ENCODE results near the gene RAMACL. TPM values are rescaled to one million over a fixed set of nuclear protein-coding genes. Genes with fewer than 3 reads are reported as not detected.
A peak's percentile ranks its signal among the peaks of the same experiment; 100 is the strongest.

The RAMACL gene
- total and polyA plus RNA-seq, 2 of the 4 experiments (the other 2 are of a cell fraction): 0.46 to 0.90 TPM

DNA sequence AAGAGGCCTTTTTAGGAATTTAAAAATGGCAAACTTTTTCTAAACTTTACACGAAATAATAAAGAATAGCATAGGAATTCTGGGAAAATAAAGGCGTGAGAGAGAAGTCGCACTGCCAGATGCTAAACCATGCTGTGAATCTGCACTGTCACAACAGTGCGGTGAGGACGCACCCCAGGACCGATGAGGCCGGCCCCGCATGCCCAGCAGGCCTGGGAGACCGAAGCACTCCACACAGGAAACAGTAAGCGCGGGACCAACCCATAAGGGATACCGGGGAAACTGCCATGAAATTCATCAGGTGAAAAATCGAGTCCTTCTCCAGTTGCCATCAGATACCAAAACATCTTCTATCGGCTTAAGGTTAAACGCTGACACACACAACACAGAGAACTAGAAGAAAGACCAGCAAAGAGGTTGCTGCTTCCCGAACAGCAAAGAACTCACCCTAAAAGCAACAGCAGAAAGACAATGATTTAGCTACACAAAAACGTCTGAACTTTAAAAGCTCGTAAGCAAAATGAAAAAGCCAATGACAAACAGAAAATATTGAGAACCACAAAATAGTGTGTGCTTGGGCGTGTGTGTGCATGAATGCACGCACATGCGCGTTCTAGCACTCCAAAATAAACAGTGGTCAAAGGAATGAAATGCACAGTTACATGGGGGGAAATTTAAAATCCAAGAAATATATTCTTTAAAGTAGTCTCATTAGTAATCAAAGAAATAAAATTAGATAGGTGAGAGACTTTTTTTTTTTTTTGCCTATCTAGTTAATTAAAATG lies 15.4 kb downstream of the RAMACL start:
- Histone ChIP-seq H3K9ac (ENCODE audit: low read depth, low read length) (no peak overlapping the region), H4K91ac (ENCODE audit: insufficient read depth, low read depth, low read length) (peak overlapping the region; percentile 45), H3K36me3 (ENCODE audit: control insufficient read depth, insufficient read depth, low read length) (peaks cover 2% of the 10 kb centered on the region; the same call in 1 of the 2 replicates), H3K27ac (ENCODE audit: insufficient read depth, low read length) (0 out of 2 replicates have a peak overlapping the region, but pooled peaks have one; percentile 20), H4K5ac (ENCODE audit: low read depth, low read length) (peak overlapping the region; percentile 13; the same call in 1 of the 2 replicates), H2BK5ac (ENCODE audit: low read depth, low read length, poor library complexity, severe bottlenecking) (no peak overlapping the region), H2BK20ac (ENCODE audit: low read depth, low read length) (peak overlapping the region; percentile 48; the same call in 1 of the 2 replicates), H2AK5ac (ENCODE audit: low read depth, low read length) (peak overlapping the region; percentile 76), H2AFZ (replicated peaks; ENCODE audit: low read length, poor library complexity) (no peak overlapping the region), H3K9me3 (ENCODE audit: control insufficient read depth, insufficient read depth, low read length) (no peaks in the 10 kb centered on the region), H3K14ac (replicated peaks; ENCODE audit: low read depth, low read length) (no peak overlapping the region; the same call in 1 of the 2 replicates), H3K56ac (ENCODE audit: extremely low read depth, insufficient read depth, low read length) (no peak overlapping the region), H3K18ac (ENCODE audit: low read depth, low read length) (peak overlapping the region; percentile 29; the same call in 1 of the 2 replicates), H3K79me1 (ENCODE audit: low read depth in 1 of 2, low read length in 2 of 2) (peaks cover 25 to 64% of the 10 kb centered on the region in 2 experiments), H2BK120ac (ENCODE audit: low read depth, low read length) (peak overlapping the region; percentile 54), H3K27me3 (ENCODE audit: control insufficient read depth, insufficient read depth, low read length) (no peaks in the 10 kb centered on the region), H3K4me3 (ENCODE audit: insufficient read depth, low read depth, low read length) (no peak overlapping the region), H3K4ac (ENCODE audit: low read depth, low read length) (0 out of 2 replicates have a peak overlapping the region, but pooled peaks have one; percentile 46), H3K4me1 (ENCODE audit: control insufficient read depth, insufficient read depth, low read length) (peaks cover 25% of the 10 kb centered on the region), H2AK9ac (replicated peaks; ENCODE audit: low read depth, low read length, poor library complexity) (no peak overlapping the region), H4K20me1 (ENCODE audit: insufficient read depth, low read length) (peaks cover 22% of the 10 kb centered on the region), H4K8ac (ENCODE audit: low read depth in 2 of 2, low read length in 2 of 2) (peak overlapping the region; percentile 42 to 64), H3K23ac (ENCODE audit: low read depth, low read length) (no peak overlapping the region), H3K4me2 (ENCODE audit: low read depth, low read length) (no peak overlapping the region), H3K9me1 (ENCODE audit: insufficient read depth, low read length) (peaks cover 15% of the 10 kb centered on the region), H2BK15ac (ENCODE audit: low read depth, low read length) (peak overlapping the region; percentile 80; the same call in 2 of the 3 replicates)
- CTCF ChIA-PET: interaction anchor here (0.9 kb wide), 1 partner anchor 16 kb away, joined by 4 read pairs; no protein-coding TSS in a partner anchor
- intact Hi-C loops (cut with micrococcal nuclease): no loop called here
- POLR2A ChIA-PET (ENCODE audit: unreplicated experiment): interaction anchor here (0.6 kb wide), 1 partner anchor 37 kb away, joined by 3 read pairs; no protein-coding TSS in a partner anchor
- BruUV-seq (replicated peaks): no TSS peak
- ATAC-seq (ENCODE audit: low read depth) (no peak), DNase-seq (no peak)
- WGBS, 2 experiments (ENCODE audit: extremely low coverage in 2 of 2, insufficient read length in 1 of 2): 80% methylated on average over 7 of the region's 22 CpGs; no CpG with 5 or more reads in 1 of the 2 experiments
- dilution Hi-C loops (cut with HindIII; ENCODE audit: low sequenced_read_pairs, unreplicated experiment): no loop called here
- in situ Hi-C loops (cut with MboI; ENCODE audit: low sequenced_read_pairs): no loop called here
- TF ChIP-seq CEBPB (IDR thresholded peaks at IDR 0.05; ENCODE audit: low read depth, low read length) (no peak), RAD21 (IDR thresholded peaks at IDR 0.05; ENCODE audit: low read length) (no peak), MXI1 (IDR thresholded peaks at IDR 0.05; ENCODE audit: borderline replicate concordance, low read depth, low read length) (no peak), NFE2L2 (IDR thresholded peaks at IDR 0.05; ENCODE audit: low read depth, low read length) (no peak), MAFK (IDR thresholded peaks at IDR 0.05; ENCODE audit: low read depth, low read length) (no peak), SMC3 (IDR thresholded peaks at IDR 0.05; ENCODE audit: low read depth, low read length) (no peak), RCOR1 (IDR thresholded peaks at IDR 0.05; ENCODE audit: insufficient replicate concordance, low read length) (no peak), POLR2A (IDR thresholded peaks at IDR 0.05; ENCODE audit: low read depth, low read length) (no peak), BHLHE40 (IDR thresholded peaks at IDR 0.05; ENCODE audit: low read depth, low read length) (no peak), RFX5 (IDR thresholded peaks at IDR 0.05; ENCODE audit: low read depth, low read length) (no peak), MAZ (IDR thresholded peaks at IDR 0.05; ENCODE audit: borderline replicate concordance, low read depth, low read length) (no peak), FOS (IDR thresholded peaks at IDR 0.05; ENCODE audit: low read depth, low read length) (no peak)
- TF ChIP-seq, protein P1, sequence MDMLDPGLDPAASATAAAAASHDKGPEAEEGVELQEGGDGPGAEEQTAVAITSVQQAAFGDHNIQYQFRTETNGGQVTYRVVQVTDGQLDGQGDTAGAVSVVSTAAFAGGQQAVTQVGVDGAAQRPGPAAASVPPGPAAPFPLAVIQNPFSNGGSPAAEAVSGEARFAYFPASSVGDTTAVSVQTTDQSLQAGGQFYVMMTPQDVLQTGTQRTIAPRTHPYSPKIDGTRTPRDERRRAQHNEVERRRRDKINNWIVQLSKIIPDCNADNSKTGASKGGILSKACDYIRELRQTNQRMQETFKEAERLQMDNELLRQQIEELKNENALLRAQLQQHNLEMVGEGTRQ (IDR thresholded peaks at IDR 0.05; ENCODE audit: low read depth, low read length): no peak
- TF ChIP-seq, protein P2, sequence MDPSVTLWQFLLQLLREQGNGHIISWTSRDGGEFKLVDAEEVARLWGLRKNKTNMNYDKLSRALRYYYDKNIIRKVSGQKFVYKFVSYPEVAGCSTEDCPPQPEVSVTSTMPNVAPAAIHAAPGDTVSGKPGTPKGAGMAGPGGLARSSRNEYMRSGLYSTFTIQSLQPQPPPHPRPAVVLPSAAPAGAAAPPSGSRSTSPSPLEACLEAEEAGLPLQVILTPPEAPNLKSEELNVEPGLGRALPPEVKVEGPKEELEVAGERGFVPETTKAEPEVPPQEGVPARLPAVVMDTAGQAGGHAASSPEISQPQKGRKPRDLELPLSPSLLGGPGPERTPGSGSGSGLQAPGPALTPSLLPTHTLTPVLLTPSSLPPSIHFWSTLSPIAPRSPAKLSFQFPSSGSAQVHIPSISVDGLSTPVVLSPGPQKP (IDR thresholded peaks at IDR 0.05; ENCODE audit: borderline replicate concordance, low read depth, low read length): no peak

Data from IMR-90 (cell line).